ENCODE data around the gene BNIP3. TPM values are rescaled to one million over a fixed set of nuclear protein-coding genes. Genes with fewer than 3 reads are reported as not detected.

BNIP3 gene
- total and polyA plus RNA-seq, 2 donors (not counting 3 experiments of a cell fraction or from before 2014, with no cell fraction given): 51.4 to 53.3 TPM

DNA sequence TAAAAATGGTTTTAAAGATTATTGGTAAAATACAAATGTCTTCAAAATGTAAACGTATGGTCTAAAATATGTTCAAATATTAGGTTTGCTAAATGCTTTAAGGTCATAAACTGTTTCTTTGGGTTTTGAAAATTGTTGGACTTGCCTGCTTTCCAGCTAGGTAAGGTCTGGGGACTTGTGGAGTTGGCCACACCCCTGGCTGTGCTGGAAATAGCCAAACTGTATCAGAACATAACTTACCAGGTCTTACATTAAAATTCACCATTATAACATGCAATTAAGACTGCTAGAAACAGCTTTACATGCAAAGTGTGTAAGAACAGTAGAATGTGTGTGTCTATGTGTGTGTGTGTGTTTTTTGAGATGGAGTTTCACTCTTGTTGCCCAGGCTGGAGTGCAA is 29.7 kb upstream of the BNIP3 start:
- dilution Hi-C loops (cut with MboI; ENCODE audit: extremely low pct_ligation_motif_present, low sequenced_read_pairs): no loop called here
- no peaks in the 10 kb centered on the region for H3K79me2 ChIP-seq (ENCODE audit: control insufficient read depth, insufficient read depth, low read length)
- no peak overlapping the region for H3K9ac ChIP-seq (replicated peaks; ENCODE audit: extremely low read depth, insufficient read depth, low read length)
- DNase-seq (ENCODE audit: low read depth, low spot score) (no peak), FAIRE-seq (no peak)
- peaks cover 11 to 16% of the 10 kb centered on the region in 2 experiments for H3K27me3 ChIP-seq (ENCODE audit: control insufficient read depth in 2 of 2, insufficient read depth in 2 of 2, low read length in 2 of 2)
- no peak overlapping the region for H3K4me2 ChIP-seq (ENCODE audit: insufficient read depth, low read length)
- no peaks in the 10 kb centered on the region for H3K36me3 ChIP-seq (ENCODE audit: control insufficient read depth in 2 of 2, extremely low read depth in 1 of 2, insufficient read depth in 2 of 2, low read length in 2 of 2)
- no peak overlapping the region for H2AFZ ChIP-seq (ENCODE audit: low read depth, low read length)
- no peak overlapping the region for H3K4me3 ChIP-seq (replicated peaks in 1 of 3; ENCODE audit: insufficient read depth in 1 of 3, low read depth in 1 of 3, low read length in 3 of 3)
- no peaks in the 10 kb centered on the region for H3K9me3 ChIP-seq (replicated peaks; ENCODE audit: control insufficient read depth, insufficient read depth, low read length)
- POLR2A ChIA-PET: no interaction called here
- H3K27ac ChIP-seq (ENCODE audit: insufficient read depth, low read depth, low read length): no peak overlapping the region
- CTCF ChIA-PET: interaction anchor here (3.3 kb wide), 1 partner anchor 12 kb away, joined by 19 read pairs; no protein-coding TSS in a partner anchor
- BruUV-seq (replicated peaks): no TSS peak
- no peaks in the 10 kb centered on the region for H3K4me1 ChIP-seq (ENCODE audit: control insufficient read depth, extremely low read depth, insufficient read depth, low read length)
- intact Hi-C loops (cut with micrococcal nuclease): no loop called here
- TF ChIP-seq MAX (IDR thresholded peaks at IDR 0.05; ENCODE audit: insufficient read depth, insufficient read length) (no peak), POLR2A (IDR thresholded peaks at IDR 0.05; ENCODE audit: low read depth, low read length) (no peak), GATA2 (IDR thresholded peaks at IDR 0.05; ENCODE audit: insufficient read depth, insufficient read length, low read depth, low read length) (no peak), POLR2AphosphoS5 (IDR thresholded peaks at IDR 0.05; ENCODE audit: insufficient read depth, low read depth, low read length) (no peak), MYC (IDR thresholded peaks at IDR 0.05; ENCODE audit: low read depth, low read length) (no peak), FOS (IDR thresholded peaks at IDR 0.05; ENCODE audit: borderline replicate concordance, insufficient read depth, low read length) (no peak), JUN (IDR thresholded peaks at IDR 0.05; ENCODE audit: borderline replicate concordance, insufficient read depth, insufficient read length, low read depth) (no peak), EZH2 (IDR thresholded peaks at IDR 0.05; ENCODE audit: borderline replicate concordance, low read depth, low read length, severe bottlenecking) (no peak)
- TF ChIP-seq, protein P1, sequence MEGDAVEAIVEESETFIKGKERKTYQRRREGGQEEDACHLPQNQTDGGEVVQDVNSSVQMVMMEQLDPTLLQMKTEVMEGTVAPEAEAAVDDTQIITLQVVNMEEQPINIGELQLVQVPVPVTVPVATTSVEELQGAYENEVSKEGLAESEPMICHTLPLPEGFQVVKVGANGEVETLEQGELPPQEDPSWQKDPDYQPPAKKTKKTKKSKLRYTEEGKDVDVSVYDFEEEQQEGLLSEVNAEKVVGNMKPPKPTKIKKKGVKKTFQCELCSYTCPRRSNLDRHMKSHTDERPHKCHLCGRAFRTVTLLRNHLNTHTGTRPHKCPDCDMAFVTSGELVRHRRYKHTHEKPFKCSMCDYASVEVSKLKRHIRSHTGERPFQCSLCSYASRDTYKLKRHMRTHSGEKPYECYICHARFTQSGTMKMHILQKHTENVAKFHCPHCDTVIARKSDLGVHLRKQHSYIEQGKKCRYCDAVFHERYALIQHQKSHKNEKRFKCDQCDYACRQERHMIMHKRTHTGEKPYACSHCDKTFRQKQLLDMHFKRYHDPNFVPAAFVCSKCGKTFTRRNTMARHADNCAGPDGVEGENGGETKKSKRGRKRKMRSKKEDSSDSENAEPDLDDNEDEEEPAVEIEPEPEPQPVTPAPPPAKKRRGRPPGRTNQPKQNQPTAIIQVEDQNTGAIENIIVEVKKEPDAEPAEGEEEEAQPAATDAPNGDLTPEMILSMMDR (IDR thresholded peaks at IDR 0.05; ENCODE audit: extremely low read depth in 1 of 2, insufficient read depth in 1 of 2, low read depth in 1 of 2, low read length in 2 of 2): no peak
- H3K9me1 ChIP-seq (replicated peaks; ENCODE audit: control insufficient read depth, extremely low read depth, insufficient read depth, low read length): no peaks in the 10 kb centered on the region
- H4K20me1 ChIP-seq (replicated peaks; ENCODE audit: control insufficient read depth, extremely low read depth, insufficient read depth, low read length): no peaks in the 10 kb centered on the region

Measured in endothelial cell of umbilical vein (primary cell).